Metanephros (tissue), 1 donor: ENCODE results near the gene ARL6IP1. TPM values are rescaled to one million over a fixed set of nuclear protein-coding genes. Genes with fewer than 3 reads are reported as not detected.

Experiments
- total RNA-seq: library from RNA; depleted of rRNA; stranded (reverse); fragments of >200 nt; gene quantifications from one replicate; pipeline ENCODE4 v1.2.3, GENCODE V29; 2014

ARL6IP1 gene
- total RNA-seq, result 178 TPM

DNA sequence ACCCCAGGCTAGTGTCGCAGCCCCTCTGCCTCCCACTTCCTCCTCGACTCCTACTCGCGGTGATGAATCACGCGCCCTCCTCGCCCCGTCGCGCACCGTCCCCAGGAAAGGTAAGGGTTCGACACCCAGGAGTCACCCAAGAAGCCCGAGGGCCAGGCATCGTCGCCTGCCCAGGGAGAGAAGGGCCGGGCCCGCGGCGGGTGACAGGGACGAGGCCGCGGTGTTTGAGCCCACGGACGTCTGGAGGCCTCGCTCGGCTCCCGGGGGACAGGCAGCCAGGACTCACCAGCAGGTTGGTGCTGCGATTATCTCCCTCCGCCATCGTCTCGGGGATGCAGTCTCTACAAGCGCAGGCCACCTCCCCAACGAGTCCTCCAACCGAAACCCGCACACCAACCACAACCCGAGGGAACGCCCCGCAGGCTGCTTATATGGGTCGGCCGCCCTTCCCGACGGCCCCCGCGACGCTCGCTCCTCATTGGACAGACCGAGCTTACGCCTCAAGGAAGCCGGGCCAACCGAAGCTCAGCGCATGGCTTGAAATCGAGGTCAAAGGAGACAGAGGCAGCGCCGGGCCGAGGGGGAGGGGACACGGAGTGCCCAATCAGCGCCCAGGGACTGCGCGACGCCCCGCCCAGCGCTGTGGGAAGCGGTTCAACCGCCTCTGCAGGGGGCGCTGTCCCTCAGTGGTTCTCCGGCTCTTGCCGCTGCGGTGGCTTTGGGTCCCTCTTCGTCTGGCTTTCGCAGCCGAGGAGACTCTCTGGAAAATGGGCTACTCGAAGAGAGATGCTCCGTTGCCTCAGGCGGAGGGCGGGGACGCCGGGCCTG is at the start of gene ARL6IP1:
TSS of gene ARL6IP1 (minus strand) at position 405 of the 828 bp plus-strand sequence. CDS start at position 322, 83 bp downstream.

DNA sequence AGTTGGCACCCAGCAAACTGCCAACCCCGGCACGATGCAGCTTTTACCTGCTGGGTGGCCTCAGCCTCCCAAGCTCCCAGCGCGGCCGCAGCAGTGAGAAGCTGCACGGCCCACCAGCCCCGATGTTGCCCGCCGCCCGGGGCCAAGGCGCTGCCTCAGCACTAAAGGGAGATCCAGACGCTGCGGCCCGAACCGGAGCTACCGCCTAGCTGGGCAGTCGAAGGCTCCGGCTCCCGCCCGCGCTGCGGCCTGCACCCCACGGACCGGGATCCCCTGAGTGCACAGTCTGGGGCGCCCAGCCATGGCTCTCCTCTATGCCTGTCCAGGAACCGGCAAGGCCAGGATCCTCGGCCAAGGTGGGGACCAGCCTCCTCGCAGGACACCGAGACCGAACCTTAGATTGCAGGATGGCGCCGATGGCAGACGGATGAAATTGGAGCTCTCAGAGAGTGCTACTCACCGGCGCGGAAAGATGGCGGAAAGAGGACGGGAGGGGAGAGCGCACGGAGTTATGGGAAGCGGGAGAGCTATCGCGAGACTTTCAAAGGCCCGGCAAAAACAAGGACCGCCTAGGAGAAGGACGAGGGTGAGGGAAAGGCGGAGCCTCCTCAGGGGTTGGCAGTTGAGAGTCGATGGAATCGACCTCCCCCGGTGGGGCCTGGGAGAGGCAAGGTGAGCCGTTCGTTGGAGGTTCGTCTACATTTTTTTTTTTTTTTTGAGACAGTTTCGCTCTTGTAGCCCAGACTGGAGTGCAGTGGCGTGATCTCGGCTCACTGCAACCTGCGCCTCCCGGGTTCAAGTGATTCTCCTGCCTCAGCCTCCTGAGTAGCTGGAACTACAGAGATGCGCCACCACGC is 11.3 kb downstream of the ARL6IP1 start, which contains the start of gene RPS15A:
TSS of gene RPS15A (minus strand) at position 485 of the 857 bp plus-strand sequence. CDS start 1,221 bp downstream, outside the sequence.

Other genes starting within 250 kb of the ARL6IP1 start
- gene NOMO2, start 239.5 kb downstream of the ARL6IP1 start, total RNA-seq, result 75.4 TPM
- 1,868 TPM for gene RPS15A, start 11.2 kb downstream of the ARL6IP1 start, total RNA-seq
- 84.3 TPM for gene SMG1, start 124.9 kb upstream of the ARL6IP1 start, total RNA-seq
- gene TMC7, start 182.4 kb upstream of the ARL6IP1 start, total RNA-seq, result 1.9 TPM